Brain microvascular endothelial cell (primary cell): Measurements from ENCODE around the gene UBE2J2.
A peak's percentile ranks its signal among the peaks of the same experiment; 100 is the strongest.

ENCODE experiments used
- DNase-seq: peaks from one replicate; pipeline ENCODE4 v3.0.0-alpha.2; 2020
- H3K27ac ChIP-seq: fragments of 250-450 bp; sonication (Bioruptor Pico); 2 replicates; pipeline ENCODE4 v1.5.1; 2020; ENCODE audit warnings: mild to moderate bottlenecking, moderate library complexity
- H3K27me3 ChIP-seq: fragments of 250-450 bp; sonication (Bioruptor Pico); replicated peaks from 2 replicates; pipeline ENCODE4 v1.5.1; 2020; ENCODE audit warnings: mild to moderate bottlenecking
- H3K36me3 ChIP-seq: fragments of 250-450 bp; sonication (Bioruptor Pico); replicated peaks from 2 replicates; pipeline ENCODE4 v1.5.1; 2020; ENCODE audit warnings: mild to moderate bottlenecking
- H3K4me3 ChIP-seq: 2 replicates; pipeline ENCODE4 v1.5.1; 2011; ENCODE audit warnings: low read depth, mild to moderate bottlenecking, control low read depth, low read length, moderate library complexity
- in situ Hi-C: cut with HindIII; loops from 2 replicates; pipeline ENCODE4 v1.10.0; 2017; ENCODE audit warnings: low sequenced_read_pairs, low pct_ligation_motif_present
- TF ChIP-seq, protein P1 (sequence below): IDR thresholded peaks from 2 replicates; pipeline ENCODE4 v1.5.1; 2011; ENCODE audit warnings: low read depth, mild to moderate bottlenecking, moderate library complexity, low read length, control low read depth, inconsistent platforms; ENCODE audit errors: missing control alignments

Gene UBE2J2

DNA sequence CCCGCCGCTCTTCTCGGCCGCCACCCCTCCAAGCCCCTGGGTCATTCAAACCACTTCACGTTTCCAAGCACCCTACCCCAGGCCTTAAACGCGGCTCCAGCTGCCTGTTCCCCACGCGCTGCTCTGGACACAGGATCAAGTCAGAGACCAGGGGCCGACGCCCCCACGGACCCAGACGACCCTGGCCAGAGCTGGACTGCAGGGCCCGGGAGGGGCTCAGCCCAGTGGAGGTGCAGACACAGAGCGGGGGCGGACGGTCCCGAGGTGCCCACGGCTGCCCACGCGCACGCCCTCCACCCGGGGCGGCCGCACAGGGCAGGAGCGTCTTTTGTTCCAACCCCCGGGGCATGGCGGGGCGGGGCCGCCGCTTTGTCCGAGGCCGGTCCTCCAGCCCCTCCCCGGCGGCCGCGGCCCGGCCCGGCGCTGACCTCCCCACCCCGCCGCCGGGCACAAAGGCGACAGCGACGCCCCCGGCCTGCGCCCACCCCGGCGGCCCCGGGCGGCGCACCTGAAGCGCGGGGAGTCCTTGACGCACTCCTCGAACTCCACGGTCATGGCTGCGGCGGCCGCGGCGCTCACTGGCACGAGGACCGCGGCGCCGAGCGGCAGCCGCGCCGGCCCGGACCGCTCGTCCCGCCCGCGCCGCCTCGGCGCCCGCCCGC is 33.7 kb upstream of the UBE2J2 start:
- Histone ChIP-seq H3K27me3 (no peaks in the 10 kb centered on the region), H3K4me3 (peak overlapping the region; percentile 68), H3K27ac (peak overlapping the region; percentile 72), H3K36me3 (peaks cover 25% of the 10 kb centered on the region)
- TF ChIP-seq, protein P1, sequence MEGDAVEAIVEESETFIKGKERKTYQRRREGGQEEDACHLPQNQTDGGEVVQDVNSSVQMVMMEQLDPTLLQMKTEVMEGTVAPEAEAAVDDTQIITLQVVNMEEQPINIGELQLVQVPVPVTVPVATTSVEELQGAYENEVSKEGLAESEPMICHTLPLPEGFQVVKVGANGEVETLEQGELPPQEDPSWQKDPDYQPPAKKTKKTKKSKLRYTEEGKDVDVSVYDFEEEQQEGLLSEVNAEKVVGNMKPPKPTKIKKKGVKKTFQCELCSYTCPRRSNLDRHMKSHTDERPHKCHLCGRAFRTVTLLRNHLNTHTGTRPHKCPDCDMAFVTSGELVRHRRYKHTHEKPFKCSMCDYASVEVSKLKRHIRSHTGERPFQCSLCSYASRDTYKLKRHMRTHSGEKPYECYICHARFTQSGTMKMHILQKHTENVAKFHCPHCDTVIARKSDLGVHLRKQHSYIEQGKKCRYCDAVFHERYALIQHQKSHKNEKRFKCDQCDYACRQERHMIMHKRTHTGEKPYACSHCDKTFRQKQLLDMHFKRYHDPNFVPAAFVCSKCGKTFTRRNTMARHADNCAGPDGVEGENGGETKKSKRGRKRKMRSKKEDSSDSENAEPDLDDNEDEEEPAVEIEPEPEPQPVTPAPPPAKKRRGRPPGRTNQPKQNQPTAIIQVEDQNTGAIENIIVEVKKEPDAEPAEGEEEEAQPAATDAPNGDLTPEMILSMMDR: no peak
- DNase-seq: no peak
- in situ Hi-C loops: no loop called here

- TF ChIP-seq, protein P1: no peak
- in situ Hi-C loops: no loop called here
- Histone ChIP-seq H3K27me3 (no peaks in the 10 kb centered on the region), H3K27ac (no peak overlapping the region), H3K4me3 (peak overlapping the region; percentile 68), H3K36me3 (peaks cover 21% of the 10 kb centered on the region)
- DNase-seq: no peak
Observed at GRCh38 chr1:1306661-1307260, 33.1 kb upstream of the UBE2J2 start.

- TF ChIP-seq, protein P1: peak; percentile 42
- H3K36me3 ChIP-seq: peaks cover 15% of the 10 kb centered on the region
- no peak for DNase-seq
- H3K27ac ChIP-seq: peak overlapping the region; percentile 10
- peak overlapping the region; percentile 68 for H3K4me3 ChIP-seq
- in situ Hi-C loops: no loop called here
- no peaks in the 10 kb centered on the region for H3K27me3 ChIP-seq
Observed at GRCh38 chr1:1306070-1306660, 32.5 kb upstream of the UBE2J2 start.

- Histone ChIP-seq H3K36me3 (peaks cover 9% of the 10 kb centered on the region), H3K27me3 (no peaks in the 10 kb centered on the region), H3K4me3 (peak overlapping the region; percentile 22), H3K27ac (peak overlapping the region; percentile 10)
- peak; percentile 48 for DNase-seq
- TF ChIP-seq, protein P1: no peak
- in situ Hi-C loops: no loop called here
Observed at GRCh38 chr1:1305300-1306069, 31.8 kb upstream of the UBE2J2 start.

GRCh38 chr1:1304331-1305299 is 31.0 kb upstream of the UBE2J2 start:
- in situ Hi-C loops: no loop called here
- Histone ChIP-seq H3K36me3 (peaks cover under 1% of the 10 kb centered on the region), H3K4me3 (peak overlapping the region; percentile 22), H3K27me3 (no peaks in the 10 kb centered on the region), H3K27ac (peak overlapping the region; percentile 5)
- TF ChIP-seq, protein P1: no peak
- peak; percentile 61 for DNase-seq
